GM12878 (cell line): ENCODE results near the gene FGFR4.

Experiments
- ASH2L ChIP-seq: fragments of 300-600, 200-600 bp; sonication (generic); IDR thresholded peaks from 2 replicates; pipeline ENCODE4 v1.6.1; 2017; ENCODE audit warnings: low read depth, mild to moderate bottlenecking, borderline replicate concordance
- BACH1 ChIP-seq: fragments of 450-650 bp; IDR thresholded peaks from 2 replicates; pipeline ENCODE4 v1.6.1; 2017; ENCODE audit warnings: mild to moderate bottlenecking, borderline replicate concordance
- EZH2 ChIP-seq: IDR thresholded peaks from 2 replicates; pipeline ENCODE4 v1.6.1; 2012; ENCODE audit warnings: low read depth, mild to moderate bottlenecking, control low read depth, inconsistent platforms, low read length, borderline replicate concordance; ENCODE audit not compliant: control insufficient read depth
- POLR2AphosphoS2 ChIP-seq: IDR thresholded peaks from 2 replicates; pipeline ENCODE4 v1.6.1; 2011; ENCODE audit warnings: low read depth, mild to moderate bottlenecking, low read length, improper control_type of control experiment, moderate library complexity
- RFX5 ChIP-seq: IDR thresholded peaks from 2 replicates; pipeline ENCODE4 v1.6.1; 2011; ENCODE audit warnings: low read depth, low read length, improper control_type of control experiment
- SIN3A ChIP-seq: IDR thresholded peaks from 2 replicates; pipeline ENCODE4 v1.6.1; 2012; ENCODE audit warnings: low read depth, low read length, improper control_type of control experiment
- SRF ChIP-seq, 2 experiments: IDR thresholded peaks; 2 replicates each; pipeline ENCODE4 v1.6.1; 2011; ENCODE audit warnings: low read depth in 2 of 2, low read length in 2 of 2, mild to moderate bottlenecking in 1 of 2, moderate library complexity in 1 of 2
- TF ChIP-seq, protein P1 (sequence below), 3 experiments: IDR thresholded peaks in 2 of 3; conservative IDR thresholded peaks in 1 of 3; 2 replicates each; pipeline ENCODE4 v1.5.1; 2011; ENCODE audit warnings: low read depth in 3 of 3, low read length in 3 of 3, mild to moderate bottlenecking in 3 of 3, control low read depth in 2 of 3, moderate library complexity in 2 of 3, inconsistent platforms in 1 of 3, mixed read lengths in 1 of 3; ENCODE audit not compliant: control insufficient read depth in 2 of 3, insufficient read depth in 1 of 3; ENCODE audit errors: extremely low read depth in 1 of 3
- TF ChIP-seq, protein P2 (sequence below): IDR thresholded peaks from 2 replicates; pipeline ENCODE4 v1.6.1; 2012; ENCODE audit warnings: mild to moderate bottlenecking, low read depth, low read length

DNA sequence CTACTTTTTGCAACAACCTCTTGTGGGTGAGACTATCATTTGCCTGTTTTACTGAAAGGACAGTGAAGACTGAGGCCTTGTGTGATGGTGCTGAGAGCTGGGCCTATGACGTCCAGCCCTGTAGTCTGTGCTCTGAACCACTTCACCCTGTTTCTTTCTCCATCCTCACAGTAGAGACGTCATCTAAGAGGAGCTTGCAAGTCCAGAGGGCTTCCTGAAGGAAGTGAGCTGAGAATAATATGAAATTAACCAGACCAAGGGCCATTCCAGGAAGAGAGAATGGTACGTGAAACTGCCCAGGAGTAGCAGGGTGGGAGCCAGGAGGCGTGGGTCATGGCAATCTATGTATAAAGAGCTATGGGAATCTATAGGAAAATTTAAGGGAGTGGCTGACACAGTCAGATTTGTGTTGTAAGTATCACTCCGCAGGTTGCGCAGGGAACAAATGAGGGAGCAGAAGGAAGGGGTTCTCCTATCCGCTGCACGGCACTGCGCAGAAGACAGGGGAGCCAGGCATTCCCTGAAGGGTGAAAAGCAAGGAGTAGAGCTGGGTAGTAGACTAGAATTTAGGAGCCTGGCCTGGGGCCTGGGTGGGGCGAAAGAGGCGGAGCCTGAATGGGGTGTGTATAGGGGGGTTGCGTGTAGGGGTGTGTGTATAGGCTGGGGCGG lies 596 bp upstream of the FGFR4 start:
- TF ChIP-seq EZH2 (no peak), BACH1 (no peak), POLR2AphosphoS2 (no peak), SRF (IDR thresholded peaks at IDR 0.05; ENCODE audit: low read depth in 2 of 2, low read length in 2 of 2) (no peak), ASH2L (no peak), RFX5 (no peak), SIN3A (no peak)
- TF ChIP-seq, protein P1, sequence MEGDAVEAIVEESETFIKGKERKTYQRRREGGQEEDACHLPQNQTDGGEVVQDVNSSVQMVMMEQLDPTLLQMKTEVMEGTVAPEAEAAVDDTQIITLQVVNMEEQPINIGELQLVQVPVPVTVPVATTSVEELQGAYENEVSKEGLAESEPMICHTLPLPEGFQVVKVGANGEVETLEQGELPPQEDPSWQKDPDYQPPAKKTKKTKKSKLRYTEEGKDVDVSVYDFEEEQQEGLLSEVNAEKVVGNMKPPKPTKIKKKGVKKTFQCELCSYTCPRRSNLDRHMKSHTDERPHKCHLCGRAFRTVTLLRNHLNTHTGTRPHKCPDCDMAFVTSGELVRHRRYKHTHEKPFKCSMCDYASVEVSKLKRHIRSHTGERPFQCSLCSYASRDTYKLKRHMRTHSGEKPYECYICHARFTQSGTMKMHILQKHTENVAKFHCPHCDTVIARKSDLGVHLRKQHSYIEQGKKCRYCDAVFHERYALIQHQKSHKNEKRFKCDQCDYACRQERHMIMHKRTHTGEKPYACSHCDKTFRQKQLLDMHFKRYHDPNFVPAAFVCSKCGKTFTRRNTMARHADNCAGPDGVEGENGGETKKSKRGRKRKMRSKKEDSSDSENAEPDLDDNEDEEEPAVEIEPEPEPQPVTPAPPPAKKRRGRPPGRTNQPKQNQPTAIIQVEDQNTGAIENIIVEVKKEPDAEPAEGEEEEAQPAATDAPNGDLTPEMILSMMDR (IDR thresholded peaks at IDR 0.05 in 2 of 3, conservative IDR thresholded peaks at IDR 0.05 in 1 of 3; ENCODE audit: control insufficient read depth in 2 of 3, extremely low read depth in 1 of 3, insufficient read depth in 1 of 3, low read depth in 3 of 3, low read length in 3 of 3), result no peak
- TF ChIP-seq, protein P2, sequence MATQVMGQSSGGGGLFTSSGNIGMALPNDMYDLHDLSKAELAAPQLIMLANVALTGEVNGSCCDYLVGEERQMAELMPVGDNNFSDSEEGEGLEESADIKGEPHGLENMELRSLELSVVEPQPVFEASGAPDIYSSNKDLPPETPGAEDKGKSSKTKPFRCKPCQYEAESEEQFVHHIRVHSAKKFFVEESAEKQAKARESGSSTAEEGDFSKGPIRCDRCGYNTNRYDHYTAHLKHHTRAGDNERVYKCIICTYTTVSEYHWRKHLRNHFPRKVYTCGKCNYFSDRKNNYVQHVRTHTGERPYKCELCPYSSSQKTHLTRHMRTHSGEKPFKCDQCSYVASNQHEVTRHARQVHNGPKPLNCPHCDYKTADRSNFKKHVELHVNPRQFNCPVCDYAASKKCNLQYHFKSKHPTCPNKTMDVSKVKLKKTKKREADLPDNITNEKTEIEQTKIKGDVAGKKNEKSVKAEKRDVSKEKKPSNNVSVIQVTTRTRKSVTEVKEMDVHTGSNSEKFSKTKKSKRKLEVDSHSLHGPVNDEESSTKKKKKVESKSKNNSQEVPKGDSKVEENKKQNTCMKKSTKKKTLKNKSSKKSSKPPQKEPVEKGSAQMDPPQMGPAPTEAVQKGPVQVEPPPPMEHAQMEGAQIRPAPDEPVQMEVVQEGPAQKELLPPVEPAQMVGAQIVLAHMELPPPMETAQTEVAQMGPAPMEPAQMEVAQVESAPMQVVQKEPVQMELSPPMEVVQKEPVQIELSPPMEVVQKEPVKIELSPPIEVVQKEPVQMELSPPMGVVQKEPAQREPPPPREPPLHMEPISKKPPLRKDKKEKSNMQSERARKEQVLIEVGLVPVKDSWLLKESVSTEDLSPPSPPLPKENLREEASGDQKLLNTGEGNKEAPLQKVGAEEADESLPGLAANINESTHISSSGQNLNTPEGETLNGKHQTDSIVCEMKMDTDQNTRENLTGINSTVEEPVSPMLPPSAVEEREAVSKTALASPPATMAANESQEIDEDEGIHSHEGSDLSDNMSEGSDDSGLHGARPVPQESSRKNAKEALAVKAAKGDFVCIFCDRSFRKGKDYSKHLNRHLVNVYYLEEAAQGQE, result no peak
